ENCODE measurements around the gene WDR48.

GRCh38 chr3:39028546-39028945 is 23.3 kb upstream of the WDR48 start:
- TF ChIP-seq ZNF384 (IDR thresholded peaks at IDR 0.05) = no peak
- TF ChIP-seq SP1 (IDR thresholded peaks at IDR 0.05) = no peak
- no peak for TF ChIP-seq FOXK2 (IDR thresholded peaks at IDR 0.05)
- TF ChIP-seq TARDBP (IDR thresholded peaks at IDR 0.05) = no peak
- no peak for TF ChIP-seq SUZ12 (IDR thresholded peaks at IDR 0.05)
- no peak for TF ChIP-seq ELF4 (IDR thresholded peaks at IDR 0.05)
- TF ChIP-seq L3MBTL2 (conservative IDR thresholded peaks at IDR 0.05) = no peak
- TF ChIP-seq ARNT (IDR thresholded peaks at IDR 0.05) = no peak
- no peak for TF ChIP-seq BHLHE40 (IDR thresholded peaks at IDR 0.05; ENCODE audit: borderline replicate concordance)
